Smooth muscle cell (in vitro differentiated cells): ENCODE measurements around the gene CXCR5. TPM values are rescaled to one million over a fixed set of nuclear protein-coding genes. Genes with fewer than 3 reads are reported as not detected.

ENCODE experiments used
- DNase-seq: peaks from one replicate; lab custom pipeline; 2025; ENCODE audit not compliant: unreplicated experiment; lab: John Stamatoyannopoulos, UW
- H2AFZ ChIP-seq: fragments of 200-600 bp; sonication (generic); 2 replicates; pipeline ENCODE4 v1.6.0; 2016; ENCODE audit warnings: antibody characterized with exemption, low read depth, mild to moderate bottlenecking
- H3F3A ChIP-seq: fragments of 200-600 bp; sonication (generic); 2 replicates; pipeline ENCODE4 v1.6.0; 2017; ENCODE audit warnings: antibody characterized with exemption, low read depth
- H3K27ac ChIP-seq: fragments of 200-600 bp; sonication (generic); 2 replicates; pipeline ENCODE4 v1.5.1; 2016; ENCODE audit warnings: low read depth, mild to moderate bottlenecking
- H3K27me3 ChIP-seq: fragments of 200-600 bp; sonication (generic); 2 replicates; pipeline ENCODE4 v1.6.1; 2016; ENCODE audit warnings: low read depth, mild to moderate bottlenecking
- H3K36me3 ChIP-seq: fragments of 200-600 bp; sonication (generic); 2 replicates; pipeline ENCODE4 v1.5.1; 2016; ENCODE audit warnings: low read depth
- H3K4me1 ChIP-seq: fragments of 200-600 bp; sonication (generic); 2 replicates; pipeline ENCODE4 v1.5.1; 2016; ENCODE audit warnings: low read depth
- H3K4me2 ChIP-seq: fragments of 200-600 bp; sonication (generic); 2 replicates; pipeline ENCODE4 v1.6.0; 2016; ENCODE audit warnings: mild to moderate bottlenecking
- H3K4me3 ChIP-seq: fragments of 200-600 bp; sonication (generic); 2 replicates; pipeline ENCODE4 v1.5.1; 2016; ENCODE audit warnings: mild to moderate bottlenecking
- H3K79me2 ChIP-seq: fragments of 200-600 bp; sonication (generic); 2 replicates; pipeline ENCODE4 v1.6.0; 2016; ENCODE audit warnings: low read depth, mild to moderate bottlenecking
- H3K9ac ChIP-seq: fragments of 200-600 bp; sonication (generic); 2 replicates; pipeline ENCODE4 v1.6.0; 2016; ENCODE audit warnings: low read depth
- H3K9me3 ChIP-seq: fragments of 200-600 bp; sonication (generic); replicated peaks from 2 replicates; pipeline ENCODE4 v1.5.1; 2016; ENCODE audit warnings: low read depth
- H4K20me1 ChIP-seq: fragments of 200-600 bp; sonication (generic); 2 replicates; pipeline ENCODE4 v1.6.0; 2016; ENCODE audit warnings: low read depth
- WGBS: methylation state at CpG from one replicate; pipeline ENCODE4 v1.1.7; 2016; ENCODE audit warnings: low lambda C conversion rate; 5-methylcytosine and 5-hydroxymethylcytosine counted together
- polyA plus RNA-seq: library from polyadenylated mRNA; unstranded; fragments of >200 nt; fragmentation: Nextera tagmentation; extraction: Ambion mirVana; gene quantifications from 2 replicates; pipeline ENCODE4 v1.2.1, GENCODE V29; 2016
- total RNA-seq: library from RNA; depleted of rRNA; stranded (reverse); fragments of >200 nt; gene quantifications from 2 replicates; pipeline ENCODE4 v1.2.3, GENCODE V29; 2014
- TF ChIP-seq, protein P1 (sequence below): fragments of 200-600 bp; sonication (generic); IDR thresholded peaks from 2 replicates; pipeline ENCODE4 v1.5.1; 2017; ENCODE audit warnings: borderline replicate concordance, mild to moderate bottlenecking, antibody characterized with exemption; ENCODE audit not compliant: insufficient read depth, poor library complexity, severe bottlenecking

The CXCR5 gene
- total and polyA plus RNA-seq, 2 experiments from 2014 or later, result not detected

DNA sequence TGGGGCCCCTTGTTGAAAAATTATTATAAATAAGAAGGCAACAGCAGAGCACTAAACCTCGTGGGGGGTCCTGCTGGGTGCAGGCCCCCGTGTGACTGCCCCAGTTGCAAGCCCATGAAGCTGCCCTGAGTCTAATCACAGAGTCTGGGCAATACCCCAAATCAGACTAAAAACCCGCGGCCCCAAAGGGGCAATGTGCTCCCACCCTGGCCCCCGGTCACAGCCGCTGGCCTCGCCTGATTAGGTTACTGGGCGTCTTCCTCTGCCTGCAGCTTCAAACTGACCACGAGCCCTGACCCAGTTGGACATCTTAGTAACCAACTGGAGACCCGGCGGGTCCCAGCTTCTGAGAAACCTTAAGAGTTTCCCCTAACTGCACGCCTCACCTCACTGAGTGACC lies 1.6 kb downstream of the CXCR5 start:
- Histone ChIP-seq H4K20me1 (no peaks in the 10 kb centered on the region), H3K27ac (no peak overlapping the region), H3K27me3 (no peaks in the 10 kb centered on the region), H3K4me2 (no peak overlapping the region), H3K9me3 (no peaks in the 10 kb centered on the region), H3F3A (no peaks in the 10 kb centered on the region), H3K79me2 (no peaks in the 10 kb centered on the region), H3K4me3 (no peak overlapping the region), H2AFZ (no peak overlapping the region), H3K9ac (no peak overlapping the region), H3K4me1 (peaks cover 12% of the 10 kb centered on the region), H3K36me3 (no peaks in the 10 kb centered on the region)
- no peak for DNase-seq
- 92% methylated on average over 12 of the region's 12 CpGs for WGBS
- TF ChIP-seq, protein P1, sequence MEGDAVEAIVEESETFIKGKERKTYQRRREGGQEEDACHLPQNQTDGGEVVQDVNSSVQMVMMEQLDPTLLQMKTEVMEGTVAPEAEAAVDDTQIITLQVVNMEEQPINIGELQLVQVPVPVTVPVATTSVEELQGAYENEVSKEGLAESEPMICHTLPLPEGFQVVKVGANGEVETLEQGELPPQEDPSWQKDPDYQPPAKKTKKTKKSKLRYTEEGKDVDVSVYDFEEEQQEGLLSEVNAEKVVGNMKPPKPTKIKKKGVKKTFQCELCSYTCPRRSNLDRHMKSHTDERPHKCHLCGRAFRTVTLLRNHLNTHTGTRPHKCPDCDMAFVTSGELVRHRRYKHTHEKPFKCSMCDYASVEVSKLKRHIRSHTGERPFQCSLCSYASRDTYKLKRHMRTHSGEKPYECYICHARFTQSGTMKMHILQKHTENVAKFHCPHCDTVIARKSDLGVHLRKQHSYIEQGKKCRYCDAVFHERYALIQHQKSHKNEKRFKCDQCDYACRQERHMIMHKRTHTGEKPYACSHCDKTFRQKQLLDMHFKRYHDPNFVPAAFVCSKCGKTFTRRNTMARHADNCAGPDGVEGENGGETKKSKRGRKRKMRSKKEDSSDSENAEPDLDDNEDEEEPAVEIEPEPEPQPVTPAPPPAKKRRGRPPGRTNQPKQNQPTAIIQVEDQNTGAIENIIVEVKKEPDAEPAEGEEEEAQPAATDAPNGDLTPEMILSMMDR, result no peak

DNA sequence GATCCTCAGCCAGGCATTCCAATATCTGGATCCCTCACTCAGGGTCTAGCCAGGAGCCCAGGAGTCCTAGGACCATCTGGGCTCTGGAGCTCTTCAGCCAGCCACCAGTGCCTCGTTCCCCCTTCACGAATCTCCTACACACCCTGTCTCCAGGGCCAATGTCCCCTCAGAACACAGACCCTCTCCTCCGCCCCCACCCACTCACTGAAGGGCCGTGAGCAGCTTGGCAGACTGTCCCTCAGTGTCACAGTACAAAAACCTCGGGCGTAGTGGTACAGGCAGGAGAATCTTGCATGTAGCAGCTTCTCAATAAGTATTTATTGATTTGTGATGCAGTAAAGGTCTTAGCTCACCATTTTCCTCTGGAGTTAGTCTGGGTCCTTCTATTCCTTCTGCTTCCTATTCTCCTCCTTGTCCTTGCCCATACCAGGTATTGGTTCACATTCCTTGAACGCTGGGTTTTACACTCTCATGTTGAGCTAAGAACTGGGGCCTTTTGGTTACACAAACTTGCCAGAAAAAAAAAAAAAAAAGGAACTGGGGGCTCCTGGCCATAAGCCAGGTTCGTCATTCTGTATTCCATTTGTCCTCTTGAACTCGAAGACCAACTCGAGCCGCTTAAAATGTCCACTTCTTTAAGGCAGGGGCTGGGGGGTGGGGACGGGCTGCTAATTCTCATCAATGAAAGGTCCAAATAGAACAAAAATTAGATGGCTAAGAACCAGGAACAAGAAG lies 2.3 kb downstream of the CXCR5 start:
- H3K79me2 ChIP-seq, result no peaks in the 10 kb centered on the region
- no peaks in the 10 kb centered on the region for H3K36me3 ChIP-seq
- H3F3A ChIP-seq, result no peaks in the 10 kb centered on the region
- H2AFZ ChIP-seq, result no peak overlapping the region
- peaks cover 12% of the 10 kb centered on the region for H3K4me1 ChIP-seq
- no peak overlapping the region for H3K4me2 ChIP-seq
- H3K27ac ChIP-seq, result no peak overlapping the region
- no peak overlapping the region for H3K4me3 ChIP-seq
- no peak for DNase-seq
- no peak overlapping the region for H3K9ac ChIP-seq
- WGBS, result 89% methylated on average over 12 of the region's 12 CpGs
- H3K9me3 ChIP-seq, result no peaks in the 10 kb centered on the region
- TF ChIP-seq, protein P1, result no peak
- H4K20me1 ChIP-seq, result no peaks in the 10 kb centered on the region
- no peaks in the 10 kb centered on the region for H3K27me3 ChIP-seq

DNA sequence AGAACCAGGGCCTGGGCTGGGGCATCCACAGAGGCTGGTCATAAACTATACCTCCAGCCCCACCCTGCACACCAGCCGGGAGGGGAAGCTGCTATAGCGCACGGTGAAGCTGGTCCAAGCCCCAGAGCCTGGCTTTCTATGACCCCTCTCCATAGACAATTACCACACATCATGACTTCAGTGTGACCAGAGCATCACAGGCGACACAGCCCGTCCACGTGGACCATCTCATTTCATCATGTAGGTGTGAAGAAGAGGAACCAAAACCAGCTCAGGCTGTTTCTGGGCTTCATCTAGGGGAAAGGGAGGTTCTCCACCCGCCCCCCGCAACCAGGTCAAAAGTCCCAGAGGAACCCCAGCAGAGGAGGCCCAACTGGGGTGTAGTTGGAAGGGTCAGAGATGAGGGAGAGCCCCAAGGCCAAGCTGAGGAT lies 3.0 kb downstream of the CXCR5 start:
- peak overlapping the region; percentile 93 for H3K27ac ChIP-seq
- no peaks in the 10 kb centered on the region for H3F3A ChIP-seq
- H3K4me3 ChIP-seq, result no peak overlapping the region
- H3K4me1 ChIP-seq, result peaks cover 12% of the 10 kb centered on the region
- H3K9me3 ChIP-seq, result no peaks in the 10 kb centered on the region
- no peaks in the 10 kb centered on the region for H3K79me2 ChIP-seq
- no peaks in the 10 kb centered on the region for H3K27me3 ChIP-seq
- WGBS, result 95% methylated on average over 8 of the region's 8 CpGs
- H3K4me2 ChIP-seq, result peak overlapping the region; percentile 79
- no peaks in the 10 kb centered on the region for H4K20me1 ChIP-seq
- H3K36me3 ChIP-seq, result no peaks in the 10 kb centered on the region
- no peak overlapping the region for H3K9ac ChIP-seq
- DNase-seq, result no peak
- TF ChIP-seq, protein P1, result no peak
- H2AFZ ChIP-seq, result no peak overlapping the region

DNA sequence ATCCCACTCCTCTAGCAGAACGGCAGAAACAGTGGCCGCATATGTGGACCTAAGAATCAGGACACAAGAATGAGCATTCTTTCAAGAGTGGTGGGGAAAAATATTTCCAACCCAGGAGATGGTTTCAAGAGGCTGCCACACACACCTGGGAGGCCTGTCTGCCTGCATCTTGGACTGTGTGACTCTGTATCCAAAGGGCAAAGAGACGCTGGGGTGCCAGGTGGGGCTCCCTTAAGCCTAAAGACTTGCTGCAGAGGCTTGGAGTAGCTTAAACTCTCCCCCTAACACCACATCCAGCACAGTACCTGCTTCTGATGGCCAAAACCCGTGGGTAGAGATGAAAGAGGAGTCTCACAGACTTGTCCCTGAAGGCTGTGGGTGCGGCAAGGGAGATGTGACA lies 3.5 kb downstream of the CXCR5 start:
- H3K4me2 ChIP-seq, result peak overlapping the region; percentile 79
- no peaks in the 10 kb centered on the region for H4K20me1 ChIP-seq
- 69% methylated on average over 5 of the region's 5 CpGs for WGBS
- no peaks in the 10 kb centered on the region for H3K9me3 ChIP-seq
- H3K36me3 ChIP-seq, result no peaks in the 10 kb centered on the region
- TF ChIP-seq, protein P1, result no peak
- no peak for DNase-seq
- H3K4me1 ChIP-seq, result peaks cover 12% of the 10 kb centered on the region
- H3K9ac ChIP-seq, result peak overlapping the region; percentile 75
- peak overlapping the region; percentile 93 for H3K27ac ChIP-seq
- H3K4me3 ChIP-seq, result no peak overlapping the region
- no peaks in the 10 kb centered on the region for H3K27me3 ChIP-seq
- no peaks in the 10 kb centered on the region for H3F3A ChIP-seq
- H2AFZ ChIP-seq, result no peak overlapping the region
- no peaks in the 10 kb centered on the region for H3K79me2 ChIP-seq
